Amniotic stem cell (primary cell): ENCODE results near the gene ZNF26.

ENCODE experiments used
- DNase-seq: peaks from one replicate; lab custom pipeline; 2025; lab: John Stamatoyannopoulos, UW

The ZNF26 gene

GRCh38 chr12:133061954-133062353, 75.8 kb downstream of the ZNF26 start:
- DNase-seq: no peak

DNA sequence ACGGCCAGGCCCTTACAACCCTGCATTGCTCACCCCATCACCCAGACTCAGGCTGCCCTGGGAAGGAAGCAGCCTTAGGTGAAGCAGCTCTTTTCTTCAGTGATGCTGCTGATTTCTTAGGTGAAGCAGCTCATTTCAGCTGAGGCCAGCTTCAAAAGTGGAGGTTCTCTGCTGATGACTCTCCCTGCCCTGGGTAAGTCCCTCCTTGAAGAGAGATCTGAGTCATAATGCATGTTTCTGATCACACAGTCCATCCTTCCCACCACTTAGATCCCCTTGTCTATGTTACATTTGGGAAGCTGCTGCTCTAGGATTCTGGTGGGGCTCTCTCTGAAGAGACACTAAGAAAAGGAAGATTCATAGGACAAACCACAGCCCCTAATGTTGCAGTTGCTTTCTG, 77.4 kb downstream of the ZNF26 start:
- no peak for DNase-seq

DNA sequence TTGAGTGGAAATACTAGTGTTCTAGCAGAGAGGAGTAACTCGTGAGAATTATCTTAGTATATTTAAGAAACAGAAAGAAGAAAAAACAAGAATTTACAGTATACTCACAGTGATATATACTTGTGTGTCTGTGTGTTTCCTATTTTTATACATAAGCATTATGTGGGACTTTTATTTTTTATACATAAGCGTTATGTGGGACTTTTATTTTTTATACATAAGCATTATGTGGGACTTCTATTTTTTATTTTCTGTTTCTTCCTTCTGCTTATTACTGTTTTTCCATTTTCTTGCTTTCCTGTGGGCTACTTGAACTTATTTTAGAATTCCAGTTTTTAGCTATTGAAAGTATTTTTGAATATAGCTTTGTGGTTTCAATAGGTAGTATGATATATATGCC, 87.7 kb downstream of the ZNF26 start:
- DNase-seq: no peak
